H1 (cell line): ENCODE results near the gene HEBP1. TPM values are rescaled to one million over a fixed set of nuclear protein-coding genes. Genes with fewer than 3 reads are reported as not detected.
A peak's percentile ranks its signal among the peaks of the same experiment; 100 is the strongest.

Experiments used
- CTCF ChIA-PET: fragments of 300-600 bp; sonication (Branson Sonifier 250); formaldehyde crosslinking; loops from one replicate; lab custom pipeline; 2021; ENCODE audit not compliant: partially characterized antibody; lab: Charles Lee
- POLR2A ChIA-PET: fragments of 300-600 bp; sonication (Branson Sonifier 250); formaldehyde crosslinking; loops from one replicate; lab custom pipeline; 2021; ENCODE audit warnings: inconsistent platforms; ENCODE audit not compliant: partially characterized antibody; lab: Charles Lee
- DNase-seq, 2 experiments: peaks; one replicate each; pipeline versions ENCODE4 v3.0.0 to v3.0.0-alpha.2; 2010 to 2022; ENCODE audit warnings: low spot score in 2 of 2, low read depth in 1 of 2, mixed read lengths in 1 of 2
- FAIRE-seq: peaks from 2 replicates; lab custom pipeline; 2011; peaks lifted over from hg19 to GRCh38; lab: Jason Lieb, UNC
- H2AFZ ChIP-seq: 2 replicates; pipeline ENCODE4 v1.8.1; 2012; ENCODE audit warnings: low read length, inconsistent platforms
- H2AK5ac ChIP-seq: 2 replicates; pipeline ENCODE4 v1.6.1; 2013; ENCODE audit warnings: low read depth, low read length
- H2BK120ac ChIP-seq: replicated peaks from 2 replicates; pipeline ENCODE3; 2013; ENCODE audit warnings: low read depth, low read length, inconsistent platforms
- H2BK12ac ChIP-seq: 2 replicates; pipeline ENCODE4 v1.6.1; 2013; ENCODE audit warnings: low read depth, low read length
- H2BK15ac ChIP-seq: 2 replicates; pipeline ENCODE4 v1.6.1; 2013; ENCODE audit warnings: low read length
- H2BK20ac ChIP-seq: 2 replicates; pipeline ENCODE4 v1.6.1; 2013; ENCODE audit warnings: low read length
- H2BK5ac ChIP-seq: 2 replicates; pipeline ENCODE4 v1.6.1; 2013; ENCODE audit warnings: low read depth, low read length
- H3K14ac ChIP-seq: 2 replicates; pipeline ENCODE4 v1.6.1; 2013; ENCODE audit warnings: inconsistent platforms; ENCODE audit not compliant: insufficient read length
- H3K18ac ChIP-seq: 2 replicates; pipeline ENCODE4 v1.6.1; 2013; ENCODE audit warnings: low read length; ENCODE audit errors: extremely low read depth
- H3K23ac ChIP-seq: 2 replicates; pipeline ENCODE4 v1.6.1; 2013; ENCODE audit warnings: inconsistent platforms; ENCODE audit not compliant: insufficient read length
- H3K23me2 ChIP-seq: 2 replicates; pipeline ENCODE4 v1.6.1; 2013; ENCODE audit warnings: low read depth, low read length
- H3K27ac ChIP-seq: 2 replicates; pipeline ENCODE4 v1.6.1; 2011; ENCODE audit warnings: low read depth, low read length, inconsistent platforms
- H3K27me3 ChIP-seq, 4 experiments: replicated peaks in 1 of 4; 1 replicate in 1 of 4; 2 replicates in 3 of 4; pipeline versions ENCODE4 v1.6.1 to v1.8.1; 2011 to 2013; ENCODE audit warnings: low read length in 3 of 4, mild to moderate bottlenecking in 3 of 4, inconsistent platforms in 2 of 4, mixed read lengths in 2 of 4, moderate library complexity in 1 of 4; ENCODE audit not compliant: control insufficient read depth in 3 of 4, insufficient read depth in 3 of 4; ENCODE audit errors: extremely low read depth in 1 of 4
- H3K36me3 ChIP-seq, 4 experiments: 2 replicates each; pipeline versions ENCODE4 v1.6.1 to v1.8.1; 2011 to 2013; ENCODE audit warnings: mild to moderate bottlenecking in 4 of 4, low read length in 3 of 4, moderate library complexity in 2 of 4, control low read depth in 1 of 4, inconsistent platforms in 1 of 4; ENCODE audit not compliant: insufficient read depth in 4 of 4, control insufficient read depth in 2 of 4
- H3K4ac ChIP-seq: replicated peaks from 2 replicates; pipeline ENCODE3; 2013; ENCODE audit warnings: low read length, low read depth, mixed read lengths, inconsistent platforms; ENCODE audit not compliant: insufficient read length
- H3K4me1 ChIP-seq, 4 experiments: replicated peaks in 1 of 4; 1 replicate in 1 of 4; 2 replicates in 3 of 4; pipeline versions ENCODE4 v1.6.1 to v1.8.1; 2011 to 2013; ENCODE audit warnings: low read length in 3 of 4, inconsistent platforms in 2 of 4, mixed read lengths in 1 of 4; ENCODE audit not compliant: insufficient read depth in 4 of 4, control insufficient read depth in 3 of 4
- H3K4me2 ChIP-seq, 2 experiments: 2 replicates each; pipeline versions ENCODE4 v1.6.1 to v1.8.1; 2011 to 2013; ENCODE audit warnings: low read depth in 2 of 2, low read length in 2 of 2, control low read depth in 1 of 2, inconsistent platforms in 1 of 2, mild to moderate bottlenecking in 1 of 2; ENCODE audit not compliant: insufficient read depth in 1 of 2
- H3K4me3 ChIP-seq, 4 experiments: fragments of 200-600, 300-600 bp in 1 of 4; sonication (generic), shearing (Covaris generic), sonication (Bioruptor Twin) in 1 of 4; 2 replicates each; pipeline versions ENCODE4 v1.5.1 to v1.8.1; 2011 to 2016; ENCODE audit warnings: low read length in 4 of 4, low read depth in 3 of 4, control low read depth in 2 of 4, inconsistent platforms in 2 of 4, mild to moderate bottlenecking in 2 of 4, mixed read lengths in 1 of 4, moderate library complexity in 1 of 4; ENCODE audit not compliant: insufficient read depth in 2 of 4; ENCODE audit errors: extremely low read depth in 1 of 4
- H3K56ac ChIP-seq: replicated peaks from 2 replicates; pipeline ENCODE3; 2013; ENCODE audit warnings: low read depth, mild to moderate bottlenecking, mixed read lengths, low read length, inconsistent platforms; ENCODE audit not compliant: insufficient read length
- H3K79me1 ChIP-seq: 2 replicates; pipeline ENCODE4 v1.6.1; 2013; ENCODE audit warnings: low read depth, low read length, control low read depth
- H3K79me2 ChIP-seq, 2 experiments: 2 replicates each; pipeline versions ENCODE4 v1.6.1 to v1.8.1; 2012 to 2013; ENCODE audit warnings: low read length in 2 of 2, mild to moderate bottlenecking in 2 of 2, inconsistent platforms in 1 of 2; ENCODE audit not compliant: insufficient read depth in 2 of 2, control insufficient read depth in 1 of 2
- H3K9ac ChIP-seq, 4 experiments: replicated peaks in 1 of 4; 1 replicate in 1 of 4; 2 replicates in 3 of 4; pipeline versions ENCODE4 v1.6.1 to v1.8.1; 2011 to 2013; ENCODE audit warnings: low read depth in 3 of 4, low read length in 3 of 4, control low read depth in 2 of 4, mild to moderate bottlenecking in 2 of 4, moderate library complexity in 2 of 4, inconsistent platforms in 1 of 4; ENCODE audit errors: extremely low read depth in 1 of 4
- H3K9me3 ChIP-seq, 2 experiments: 2 replicates each; pipeline versions ENCODE4 v1.6.1 to v1.8.1; 2012 to 2013; ENCODE audit warnings: mild to moderate bottlenecking in 2 of 2, moderate library complexity in 2 of 2, control low read depth in 1 of 2, inconsistent platforms in 1 of 2, low read depth in 1 of 2, low read length in 1 of 2, mixed read lengths in 1 of 2; ENCODE audit not compliant: insufficient read depth in 2 of 2
- H4K20me1 ChIP-seq, 2 experiments: replicated peaks in 1 of 2; 2 replicates each; pipeline versions ENCODE3 to v1.8.1; 2011 to 2013; ENCODE audit warnings: inconsistent platforms in 2 of 2, low read length in 2 of 2, mild to moderate bottlenecking in 1 of 2; ENCODE audit not compliant: insufficient read depth in 2 of 2, control insufficient read depth in 1 of 2
- H4K5ac ChIP-seq: 2 replicates; pipeline ENCODE4 v1.6.1; 2013; ENCODE audit warnings: low read length, low read depth, mixed read lengths, inconsistent platforms; ENCODE audit not compliant: insufficient read length
- H4K8ac ChIP-seq: 2 replicates; pipeline ENCODE4 v1.8.0; 2013; ENCODE audit warnings: mild to moderate bottlenecking, moderate library complexity, low read length, inconsistent platforms; ENCODE audit not compliant: insufficient read depth; ENCODE audit errors: extremely low read depth
- H4K91ac ChIP-seq: replicated peaks from 2 replicates; pipeline ENCODE3; 2013; ENCODE audit warnings: low read length, mixed read lengths, inconsistent platforms; ENCODE audit not compliant: insufficient read length
- BCL11A ChIP-seq, 2 experiments: IDR thresholded peaks; one replicate each; pipeline ENCODE4 v1.6.1; 2011; ENCODE audit warnings: low read depth in 2 of 2, low read length in 2 of 2, mild to moderate bottlenecking in 2 of 2
- CEBPB ChIP-seq: IDR thresholded peaks from 2 replicates; pipeline ENCODE4 v1.6.1; 2012; ENCODE audit warnings: low read depth, low read length
- CTCF ChIP-seq, 3 experiments: IDR thresholded peaks; 1 replicate in 2 of 3; 2 replicates in 1 of 3; pipeline versions ENCODE4 v1.5.1 to v1.6.1; 2011; ENCODE audit warnings: low read length in 3 of 3, mild to moderate bottlenecking in 3 of 3, inconsistent platforms in 2 of 3, low read depth in 1 of 3, moderate library complexity in 1 of 3; ENCODE audit not compliant: insufficient read depth in 1 of 3; ENCODE audit errors: control extremely low read depth in 1 of 3
- JUND ChIP-seq: IDR thresholded peaks from 2 replicates; pipeline ENCODE4 v1.6.1; 2011; ENCODE audit warnings: mild to moderate bottlenecking, improper control_type of control experiment, low read length
- MAFK ChIP-seq: IDR thresholded peaks from 2 replicates; pipeline ENCODE4 v1.6.1; 2012; ENCODE audit warnings: low read depth, mild to moderate bottlenecking, improper control_type of control experiment, low read length
- PHF8 ChIP-seq: fragments of 200-600 bp; sonication (generic); conservative IDR thresholded peaks from 2 replicates; pipeline ENCODE4 v1.7.1; 2012; ENCODE audit warnings: low read depth, mild to moderate bottlenecking, inconsistent platforms, low read length, moderate library complexity
- RAD21 ChIP-seq, 2 experiments: IDR thresholded peaks in 1 of 2; conservative IDR thresholded peaks in 1 of 2; 2 replicates each; pipeline ENCODE4 v1.6.1; 2011; ENCODE audit warnings: low read depth in 2 of 2, low read length in 2 of 2, improper control_type of control experiment in 1 of 2, inconsistent platforms in 1 of 2, mild to moderate bottlenecking in 1 of 2, moderate library complexity in 1 of 2
- SP1 ChIP-seq: IDR thresholded peaks from 2 replicates; pipeline ENCODE4 v1.6.1; 2011; ENCODE audit warnings: low read depth, low read length
- WGBS, 2 experiments: shearing (Covaris generic) in 1 of 2; methylation state at CpG; one replicate each; pipeline versions ENCODE4 v1.1.6 to v1.1.7; 2013 to 2015; ENCODE audit warnings: low lambda C conversion rate in 2 of 2, mixed read lengths in 2 of 2, inconsistent platforms in 1 of 2, low coverage in 1 of 2, missing lambda C conversion rate in 1 of 2; ENCODE audit not compliant: insufficient replicate concordance in 2 of 2, insufficient coverage in 1 of 2, insufficient read length in 1 of 2; ENCODE audit errors: extremely low coverage in 1 of 2, missing lambda C conversion rate in 1 of 2; 5-methylcytosine and 5-hydroxymethylcytosine counted together
- polyA plus RNA-seq, 7 experiments: library from polyadenylated mRNA; depleted of rRNA in 3 of 7; stranded (reverse) in 5 of 7; unstranded in 2 of 7; fragments of >200 nt in 5 of 7; fragments of 200-250 nt in 2 of 7; gene quantifications; 1 replicate in 5 of 7; 2 replicates in 1 of 7; 4 replicates in 1 of 7; pipeline versions ENCODE4 v1.2.1 to v1.2.3, GENCODE V29; 2011 to 2013; ENCODE audit warnings: missing spikeins in 2 of 7, mixed read lengths in 2 of 7
- total RNA-seq: library from RNA; stranded (reverse); fragmentation: NEBNext Ultra II Directional; extraction: Animal tissue kit (Norgen Biotek cat#: 25700); gene quantifications from 2 replicates; pipeline ENCODE4 v1.2.1, GENCODE V29; 2021

HEBP1 gene
- total and polyA plus RNA-seq, 2 of the 8 experiments (the other 6 are each of a cell fraction or from before 2014, with no cell fraction given) = 30.8 to 56.1 TPM

GRCh38 chr12:12983420-12984035 is 16.5 kb downstream of the HEBP1 start:
- no peak overlapping the region for H2BK15ac ChIP-seq
- H3K79me2 ChIP-seq = no peaks in the 10 kb centered on the region; a peak in 1 of 4 replicates
- H3K9ac ChIP-seq = no peak overlapping the region
- H2BK5ac ChIP-seq = no peak overlapping the region
- H4K20me1 ChIP-seq = peaks cover 0 to 2% of the 10 kb centered on the region in 2 experiments
- DNase-seq (no peak), FAIRE-seq (peak; percentile 89)
- ChIA-PET POLR2A (interaction anchor here (0.8 kb wide), 1 partner anchor 11 kb away, joined by 3 read pairs; no protein-coding TSS in a partner anchor), CTCF (interaction anchor here (0.7 to 9.5 kb wide), 31 partner anchors 8 to 252 kb away, joined by 3 to 118 read pairs (median 4); partner anchors contain the start of genes FAM234B and GPRC5D)
- no peak overlapping the region for H3K27ac ChIP-seq
- no peak overlapping the region for H2BK120ac ChIP-seq
- 69% methylated on average over 9 of the region's 9 CpGs; no CpG with 5 or more reads in 1 of the 2 experiments for WGBS, 2 experiments
- H3K4me3 ChIP-seq = no peak overlapping the region
- peaks cover 0 to 7% (median 2%) of the 10 kb centered on the region in 4 experiments; a peak in 3 of 7 replicates for H3K4me1 ChIP-seq
- no peak overlapping the region for H3K4ac ChIP-seq
- TF ChIP-seq CTCF (IDR thresholded peaks at IDR 0.05; ENCODE audit: control extremely low read depth in 1 of 3, insufficient read depth in 1 of 3, low read depth in 1 of 3, low read length in 3 of 3) (peak in 2 of 3 experiments; percentile 52 to 60; a peak in 3 of 4 replicates), PHF8 (no peak), MAFK (no peak), JUND (no peak), SP1 (no peak), BCL11A (IDR thresholded peaks at IDR 0.05; ENCODE audit: low read depth in 2 of 2, low read length in 2 of 2) (no peak), RAD21 (IDR thresholded peaks at IDR 0.05 in 1 of 2, conservative IDR thresholded peaks at IDR 0.05 in 1 of 2; ENCODE audit: low read depth in 2 of 2, low read length in 2 of 2) (peak; percentile 57 to 65), CEBPB (no peak)
- H4K8ac ChIP-seq = no peak overlapping the region
- no peak overlapping the region for H4K5ac ChIP-seq
- H2AK5ac ChIP-seq = no peak overlapping the region
- H3K27me3 ChIP-seq = no peaks in the 10 kb centered on the region
- H4K91ac ChIP-seq = no peak overlapping the region
- no peak overlapping the region for H2BK20ac ChIP-seq
- H3K18ac ChIP-seq = no peak overlapping the region
- no peaks in the 10 kb centered on the region for H3K9me3 ChIP-seq
- peaks cover 4 to 32% (median 24%) of the 10 kb centered on the region in 4 experiments for H3K36me3 ChIP-seq
- H3K4me2 ChIP-seq = no peak overlapping the region
- no peak overlapping the region for H3K56ac ChIP-seq
- H3K14ac ChIP-seq = no peak overlapping the region
- no peak overlapping the region for H3K23ac ChIP-seq
- H2BK12ac ChIP-seq = no peak overlapping the region
- peaks cover 2% of the 10 kb centered on the region; the same call in 1 of the 2 replicates for H3K79me1 ChIP-seq
- no peaks in the 10 kb centered on the region for H3K23me2 ChIP-seq
- H2AFZ ChIP-seq = no peak overlapping the region
